GM12878 (cell line): ENCODE data around the gene PCSK6. TPM values are rescaled to one million over a fixed set of nuclear protein-coding genes. Genes with fewer than 3 reads are reported as not detected.

Experiments used
- ATAC-seq: fragments of 200-7000 bp; cut with Tn5 transposase; 3 replicates; pipeline ENCODE4 v1.9.1; 2020; ENCODE audit warnings: mild to moderate bottlenecking, moderate library complexity
- BruUV-seq: library from RNA; stranded (reverse); fragments of 400-500 nt; replicated peaks from 2 replicates; lab custom pipeline; 2021; lab: Mats Ljungman, UMichigan
- CTCF ChIA-PET: fragments of 300-600 bp; sonication (Branson Sonifier 250); formaldehyde crosslinking; extraction: SDS; loops from one replicate; lab custom pipeline; 2021; ENCODE audit warnings: inconsistent platforms; lab: Yijun Ruan, JAX
- POLR2A ChIA-PET: fragments of 350-600 bp; formaldehyde crosslinking; extraction: SDS; loops from one replicate; lab custom pipeline; 2021; ENCODE audit warnings: inconsistent platforms; lab: Charles Lee
- RAD21 ChIA-PET: fragments of 300-600 bp; sonication (Branson Sonifier 250); formaldehyde crosslinking; loops from one replicate; lab custom pipeline; 2023; ENCODE audit warnings: antibody characterized with exemption; ENCODE audit not compliant: unreplicated experiment; lab: Charles Lee
- SMC1A ChIA-PET: fragments of 300-600 bp; sonication (Branson Sonifier 250); formaldehyde crosslinking; loops from one replicate; lab custom pipeline; 2023; ENCODE audit not compliant: unreplicated experiment, uncharacterized antibody; lab: Charles Lee
- DNase-seq: peaks from one replicate; pipeline ENCODE4 v3.0.0-alpha.2; 2011; ENCODE audit warnings: low read depth, low spot score
- FAIRE-seq: peaks from 3 replicates; lab custom pipeline; 2011; peaks lifted over from hg19 to GRCh38; lab: Jason Lieb, UNC
- H2AFZ ChIP-seq: 2 replicates; pipeline ENCODE4 v1.6.0; 2011; ENCODE audit warnings: low read depth, low read length, control low read depth; ENCODE audit not compliant: control insufficient read depth
- H3K27ac ChIP-seq: 2 replicates; pipeline ENCODE4 v1.5.1; 2011; ENCODE audit warnings: control low read depth; ENCODE audit not compliant: control insufficient read depth, insufficient read depth
- H3K27me3 ChIP-seq, 2 experiments: replicated peaks in 1 of 2; 2 replicates each; pipeline versions ENCODE4 v1.6.0 to v1.6.1; 2011; ENCODE audit warnings: low read length in 1 of 2; ENCODE audit not compliant: control insufficient read depth in 2 of 2, insufficient read depth in 2 of 2
- H3K36me3 ChIP-seq, 2 experiments: 2 replicates each; pipeline ENCODE4 v1.5.1; 2011; ENCODE audit warnings: low read length in 1 of 2; ENCODE audit not compliant: control insufficient read depth in 2 of 2, insufficient read depth in 2 of 2
- H3K4me1 ChIP-seq: 2 replicates; pipeline ENCODE4 v1.6.1; 2011; ENCODE audit warnings: mild to moderate bottlenecking, low read length, moderate library complexity, mixed read lengths; ENCODE audit not compliant: control insufficient read depth, insufficient read depth
- H3K4me2 ChIP-seq: 2 replicates; pipeline ENCODE4 v1.6.0; 2011; ENCODE audit warnings: control low read depth; ENCODE audit not compliant: control insufficient read depth, insufficient read depth
- H3K4me3 ChIP-seq: fragments of 200-600 bp; sonication (generic); 2 replicates; pipeline ENCODE4 v1.5.1; 2016
- H3K79me2 ChIP-seq: 2 replicates; pipeline ENCODE4 v1.6.0; 2011; ENCODE audit warnings: low read length; ENCODE audit not compliant: control insufficient read depth, insufficient read depth
- H3K9ac ChIP-seq: 2 replicates; pipeline ENCODE4 v1.8.0; 2011; ENCODE audit warnings: low read length, control low read depth, mixed read lengths; ENCODE audit not compliant: control insufficient read depth, insufficient read depth
- H3K9me3 ChIP-seq: replicated peaks from 3 replicates; pipeline ENCODE4 v1.5.1; 2011; ENCODE audit warnings: mild to moderate bottlenecking, low read length; ENCODE audit not compliant: control insufficient read depth, insufficient read depth
- H4K20me1 ChIP-seq: 2 replicates; pipeline ENCODE4 v1.6.0; 2011; ENCODE audit not compliant: control insufficient read depth, insufficient read depth
- ATF7 ChIP-seq: fragments of 450-650 bp; IDR thresholded peaks from 2 replicates; pipeline ENCODE4 v1.6.1; 2016; ENCODE audit warnings: low read depth, mild to moderate bottlenecking
- BCLAF1 ChIP-seq: fragments of 450-650 bp; IDR thresholded peaks from 2 replicates; pipeline ENCODE4 v1.6.1; 2017; ENCODE audit warnings: antibody characterized with exemption, mild to moderate bottlenecking, moderate library complexity
- CEBPB ChIP-seq, 2 experiments: fragments of 150-350 bp in 1 of 2; IDR thresholded peaks; 2 replicates each; pipeline ENCODE4 v1.6.1; 2012 to 2014; ENCODE audit warnings: low read depth in 2 of 2, low read length in 2 of 2, borderline replicate concordance in 1 of 2, inconsistent platforms in 1 of 2
- E2F8 ChIP-seq: fragments of 450-650 bp; IDR thresholded peaks from 2 replicates; pipeline ENCODE4 v1.6.1; 2018; ENCODE audit warnings: mild to moderate bottlenecking, low read depth, moderate library complexity; ENCODE audit not compliant: partially characterized antibody
- EGR1 ChIP-seq, 2 experiments: IDR thresholded peaks; 1 replicate in 1 of 2; 2 replicates in 1 of 2; pipeline ENCODE4 v1.6.1; 2011 to 2012; ENCODE audit warnings: low read depth in 2 of 2, low read length in 2 of 2, borderline replicate concordance in 1 of 2, mild to moderate bottlenecking in 1 of 2, moderate library complexity in 1 of 2
- FOXK2 ChIP-seq: fragments of 450-650 bp; IDR thresholded peaks from 2 replicates; pipeline ENCODE4 v1.6.1; 2017; ENCODE audit warnings: mild to moderate bottlenecking, moderate library complexity
- HSF1 ChIP-seq: fragments of 150-350 bp; IDR thresholded peaks from 2 replicates; pipeline ENCODE4 v1.6.1; 2014; ENCODE audit warnings: mild to moderate bottlenecking, low read depth, low read length
- JUNB ChIP-seq: IDR thresholded peaks from 2 replicates; pipeline ENCODE4 v1.6.1; 2016; ENCODE audit warnings: antibody characterized with exemption, mild to moderate bottlenecking
- NR2C1 ChIP-seq: fragments of 450-650 bp; IDR thresholded peaks from 2 replicates; pipeline ENCODE4 v1.6.1; 2017; ENCODE audit warnings: antibody characterized with exemption, mild to moderate bottlenecking, moderate library complexity
- RAD51 ChIP-seq: fragments of 450-650 bp; IDR thresholded peaks from 2 replicates; pipeline ENCODE4 v1.6.1; 2016; ENCODE audit warnings: moderate library complexity, mild to moderate bottlenecking, inconsistent platforms
- STAT1 ChIP-seq: fragments of 450-650 bp; conservative IDR thresholded peaks from 2 replicates; pipeline ENCODE4 v1.6.1; 2014; ENCODE audit warnings: antibody characterized with exemption, mild to moderate bottlenecking
- WGBS: methylation state at CpG from one replicate; pipeline ENCODE4 v1.1.6; 2016; ENCODE audit warnings: low lambda C conversion rate; ENCODE audit not compliant: insufficient replicate concordance, insufficient coverage; ENCODE audit errors: missing lambda C conversion rate; 5-methylcytosine and 5-hydroxymethylcytosine counted together
- in situ Hi-C: fragments of 300-500 bp; cut with MboI; formaldehyde crosslinking; loops from 9 replicates; pipeline ENCODE4 v1.14.3; 2018; ENCODE audit warnings: mixed read lengths
- intact Hi-C: fragments of 100-400 bp; cut with micrococcal nuclease; formaldehyde crosslinking; loops from one replicate; pipeline ENCODE4 v1.14.2; 2022; ENCODE audit not compliant: unreplicated experiment
- polyA plus RNA-seq, 11 experiments: library from polyadenylated mRNA; depleted of rRNA in 4 of 11; unstranded in 6 of 11; stranded (reverse) in 5 of 11; fragments of >200 nt; fragmentation: Nextera tagmentation in 4 of 11; fragmentation: Illumina TruSeq in 1 of 11; extraction: Ambion mirVana in 4 of 11; extraction: Trizol in 1 of 11; gene quantifications; 1 replicate in 1 of 11; 2 replicates in 10 of 11; pipeline versions ENCODE4 v1.2.1 to v1.2.3, GENCODE V29; 2011 to 2016; ENCODE audit warnings: inconsistent platforms in 2 of 11, missing spikeins in 2 of 11, low read depth in 1 of 11
- total RNA-seq, 4 experiments: library from RNA; depleted of rRNA in 3 of 4; stranded (reverse); fragments of >200 nt in 3 of 4; fragmentation: Illumina TruSeq in 1 of 4; extraction: Trizol in 1 of 4; gene quantifications; 2 replicates each; pipeline versions ENCODE4 v1.2.1 to v1.2.3, GENCODE V29; 2013 to 2021

PCSK6 gene
- total and polyA plus RNA-seq, 10 of the 15 experiments (the other 5 are each of a cell fraction or from before 2014, with no cell fraction given): 0.19 to 0.67 (median 0.25) TPM; not detected in 4

- Histone ChIP-seq H3K4me3 (no peak overlapping the region), H3K27me3 (peaks cover 0 to 3% of the 10 kb centered on the region in 2 experiments; a peak in 3 of 4 replicates), H3K79me2 (no peaks in the 10 kb centered on the region), H2AFZ (no peak overlapping the region), H3K36me3 (no peaks in the 10 kb centered on the region), H3K9ac (no peak overlapping the region), H3K9me3 (no peaks in the 10 kb centered on the region), H3K27ac (no peak overlapping the region), H4K20me1 (no peaks in the 10 kb centered on the region), H3K4me1 (no peaks in the 10 kb centered on the region), H3K4me2 (no peak overlapping the region)
- in situ Hi-C loops (no loop called here), intact Hi-C loops (no loop called here)
- POLR2A ChIA-PET: no interaction called here
- 8% methylated on average over 8 of the region's 8 CpGs for WGBS
- ATAC-seq: no peak
- no peak for DNase-seq
- RAD21 ChIA-PET: no interaction called here
- CTCF ChIA-PET: no interaction called here
- SMC1A ChIA-PET: interaction anchor here (0.6 kb wide), 1 partner anchor 31 kb away, joined by 3 read pairs; no protein-coding TSS in a partner anchor
- no peak for FAIRE-seq
- no TSS peak for BruUV-seq
- no peak for TF ChIP-seq EGR1 (IDR thresholded peaks at IDR 0.05; ENCODE audit: borderline replicate concordance in 1 of 2, low read depth in 2 of 2, low read length in 2 of 2)
- TF ChIP-seq HSF1: no peak
- no peak for TF ChIP-seq FOXK2
- no peak for TF ChIP-seq CEBPB (IDR thresholded peaks at IDR 0.05; ENCODE audit: borderline replicate concordance in 1 of 2, low read depth in 2 of 2, low read length in 2 of 2)
- TF ChIP-seq NR2C1: no peak
- TF ChIP-seq RAD51: no peak
- no peak for TF ChIP-seq JUNB
- TF ChIP-seq E2F8: no peak
- no peak for TF ChIP-seq BCLAF1
- TF ChIP-seq ATF7: no peak
- no peak for TF ChIP-seq STAT1
Observed at GRCh38 chr15:101362986-101363566, 126.4 kb downstream of the PCSK6 start.
